OCI-LY7 (cell line): Measurements from ENCODE around the gene CACNA1I. TPM values are rescaled to one million over a fixed set of nuclear protein-coding genes. Genes with fewer than 3 reads are reported as not detected.

Source experiments
- BruUV-seq: library from RNA; stranded (reverse); fragments of 400-500 nt; replicated peaks from 2 replicates; lab custom pipeline; 2021; lab: Mats Ljungman, UMichigan
- CTCF ChIA-PET: fragments of 300-600 bp; sonication (Branson Sonifier 250); formaldehyde crosslinking; loops from one replicate; lab custom pipeline; 2022; ENCODE audit warnings: antibody characterized with exemption; ENCODE audit not compliant: unreplicated experiment; lab: Charles Lee
- POLR2A ChIA-PET: fragments of 300-600 bp; sonication (Branson Sonifier 250); formaldehyde crosslinking; loops from one replicate; lab custom pipeline; 2022; ENCODE audit warnings: antibody characterized with exemption; lab: Charles Lee
- DNase-seq: peaks from one replicate; pipeline ENCODE4 v3.0.0-alpha.2; 2015; ENCODE audit warnings: low spot score
- H2AFZ ChIP-seq: fragments of 200-600 bp; sonication (generic), shearing (Covaris generic); 2 replicates; pipeline ENCODE4 v1.6.1; 2014; ENCODE audit warnings: mild to moderate bottlenecking, antibody characterized with exemption, low read length, moderate library complexity
- H3K27ac ChIP-seq: fragments of 200-600 bp; sonication (generic); 2 replicates; pipeline ENCODE4 v1.5.1; 2014; ENCODE audit warnings: mixed run types, low read depth, mild to moderate bottlenecking, moderate library complexity, low read length, inconsistent platforms; ENCODE audit not compliant: poor library complexity, severe bottlenecking
- H3K36me3 ChIP-seq: fragments of 200-600 bp; sonication (generic); 2 replicates; pipeline ENCODE4 v1.6.1; 2014; ENCODE audit warnings: mild to moderate bottlenecking, antibody characterized with exemption, low read length, moderate library complexity, mixed read lengths; ENCODE audit not compliant: insufficient read depth
- H3K4me1 ChIP-seq: fragments of 200-600 bp; sonication (generic); 2 replicates; pipeline ENCODE4 v1.5.1; 2014; ENCODE audit warnings: mild to moderate bottlenecking, low read length; ENCODE audit not compliant: insufficient read depth, poor library complexity, severe bottlenecking
- H3K4me2 ChIP-seq: fragments of 200-600 bp; sonication (generic); 2 replicates; pipeline ENCODE4 v1.6.1; 2014; ENCODE audit warnings: mild to moderate bottlenecking, low read length
- H3K4me3 ChIP-seq: fragments of 200-600 bp; sonication (generic); 2 replicates; pipeline ENCODE4 v1.5.1; 2014; ENCODE audit warnings: mild to moderate bottlenecking, low read depth, low read length; ENCODE audit not compliant: poor library complexity, severe bottlenecking
- H3K79me2 ChIP-seq: fragments of 200-600 bp; sonication (generic); 2 replicates; pipeline ENCODE4 v1.6.1; 2016; ENCODE audit warnings: low read depth, mild to moderate bottlenecking, low read length, moderate library complexity, mixed read lengths; ENCODE audit not compliant: insufficient read depth
- H3K9me2 ChIP-seq: fragments of 200-600 bp; sonication (generic); 2 replicates; pipeline ENCODE4 v1.6.1; 2016; ENCODE audit warnings: mild to moderate bottlenecking, low read length, mixed read lengths; ENCODE audit not compliant: insufficient read depth
- H3K9me3 ChIP-seq: fragments of 200-600 bp; sonication (generic); 2 replicates; pipeline ENCODE4 v1.6.1; 2014; ENCODE audit warnings: mild to moderate bottlenecking, mixed run types, low read length, mixed read lengths
- H4K20me1 ChIP-seq: fragments of 200-600 bp; sonication (generic); 2 replicates; pipeline ENCODE4 v1.6.1; 2014; ENCODE audit warnings: mild to moderate bottlenecking, antibody characterized with exemption, low read length, moderate library complexity, mixed read lengths; ENCODE audit not compliant: insufficient read depth
- EZH2phosphoT487 ChIP-seq: fragments of 200-600 bp; sonication (generic); IDR thresholded peaks from 2 replicates; pipeline ENCODE4 v1.6.1; 2018; ENCODE audit warnings: low read depth, borderline replicate concordance, mild to moderate bottlenecking, mixed run types, antibody characterized with exemption, low read length, moderate library complexity, mixed read lengths
- intact Hi-C: fragments of 100-400 bp; cut with micrococcal nuclease; formaldehyde crosslinking; loops from one replicate; pipeline ENCODE4 v1.10.0; 2022; ENCODE audit not compliant: unreplicated experiment
- total RNA-seq, 2 experiments: library from RNA; depleted of rRNA in 1 of 2; stranded (reverse); fragments of >200 nt in 1 of 2; shearing (Covaris generic) in 1 of 2; gene quantifications; 2 replicates each; pipeline ENCODE4 v1.2.3, GENCODE V29; 2014 to 2022
- TF ChIP-seq, protein P1 (sequence below): fragments of 200-600 bp; sonication (generic); conservative IDR thresholded peaks from 2 replicates; pipeline ENCODE4 v1.5.1; 2014; ENCODE audit warnings: mild to moderate bottlenecking, antibody characterized with exemption, low read length, moderate library complexity, mixed read lengths

The CACNA1I gene
- total RNA-seq, 2 experiments from 2014 or later: 0.03 TPM; not detected in 1

DNA sequence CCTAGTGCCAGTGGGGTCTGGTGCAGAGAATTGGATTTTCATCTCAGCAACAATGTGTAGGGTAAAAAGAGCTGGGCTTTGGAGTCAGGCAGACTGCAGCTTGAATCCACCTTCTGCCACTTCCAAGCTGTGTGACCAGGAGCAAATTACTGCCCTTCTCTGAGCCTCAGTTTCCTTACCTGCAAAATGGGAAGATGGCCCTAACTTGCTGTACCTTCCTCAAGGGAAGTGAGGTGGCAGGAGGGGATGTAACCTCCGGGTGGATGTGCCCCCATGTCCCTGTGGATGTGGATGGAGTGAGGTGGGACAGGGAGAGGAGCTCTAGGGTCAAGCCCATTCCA, 90.9 kb downstream of the CACNA1I start:
- no TSS peak for BruUV-seq
- Histone ChIP-seq H3K9me3 (no peaks in the 10 kb centered on the region), H2AFZ (no peak overlapping the region), H3K9me2 (no peaks in the 10 kb centered on the region), H3K4me1 (no peaks in the 10 kb centered on the region), H3K79me2 (no peaks in the 10 kb centered on the region), H3K4me2 (no peak overlapping the region), H3K27ac (no peak overlapping the region), H4K20me1 (no peaks in the 10 kb centered on the region), H3K4me3 (no peak overlapping the region), H3K36me3 (no peaks in the 10 kb centered on the region)
- POLR2A ChIA-PET: no interaction called here
- CTCF ChIA-PET: no interaction called here
- DNase-seq: no peak
- TF ChIP-seq, protein P1, sequence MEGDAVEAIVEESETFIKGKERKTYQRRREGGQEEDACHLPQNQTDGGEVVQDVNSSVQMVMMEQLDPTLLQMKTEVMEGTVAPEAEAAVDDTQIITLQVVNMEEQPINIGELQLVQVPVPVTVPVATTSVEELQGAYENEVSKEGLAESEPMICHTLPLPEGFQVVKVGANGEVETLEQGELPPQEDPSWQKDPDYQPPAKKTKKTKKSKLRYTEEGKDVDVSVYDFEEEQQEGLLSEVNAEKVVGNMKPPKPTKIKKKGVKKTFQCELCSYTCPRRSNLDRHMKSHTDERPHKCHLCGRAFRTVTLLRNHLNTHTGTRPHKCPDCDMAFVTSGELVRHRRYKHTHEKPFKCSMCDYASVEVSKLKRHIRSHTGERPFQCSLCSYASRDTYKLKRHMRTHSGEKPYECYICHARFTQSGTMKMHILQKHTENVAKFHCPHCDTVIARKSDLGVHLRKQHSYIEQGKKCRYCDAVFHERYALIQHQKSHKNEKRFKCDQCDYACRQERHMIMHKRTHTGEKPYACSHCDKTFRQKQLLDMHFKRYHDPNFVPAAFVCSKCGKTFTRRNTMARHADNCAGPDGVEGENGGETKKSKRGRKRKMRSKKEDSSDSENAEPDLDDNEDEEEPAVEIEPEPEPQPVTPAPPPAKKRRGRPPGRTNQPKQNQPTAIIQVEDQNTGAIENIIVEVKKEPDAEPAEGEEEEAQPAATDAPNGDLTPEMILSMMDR: no peak
- TF ChIP-seq EZH2phosphoT487: no peak
- intact Hi-C loops: no loop called here

DNA sequence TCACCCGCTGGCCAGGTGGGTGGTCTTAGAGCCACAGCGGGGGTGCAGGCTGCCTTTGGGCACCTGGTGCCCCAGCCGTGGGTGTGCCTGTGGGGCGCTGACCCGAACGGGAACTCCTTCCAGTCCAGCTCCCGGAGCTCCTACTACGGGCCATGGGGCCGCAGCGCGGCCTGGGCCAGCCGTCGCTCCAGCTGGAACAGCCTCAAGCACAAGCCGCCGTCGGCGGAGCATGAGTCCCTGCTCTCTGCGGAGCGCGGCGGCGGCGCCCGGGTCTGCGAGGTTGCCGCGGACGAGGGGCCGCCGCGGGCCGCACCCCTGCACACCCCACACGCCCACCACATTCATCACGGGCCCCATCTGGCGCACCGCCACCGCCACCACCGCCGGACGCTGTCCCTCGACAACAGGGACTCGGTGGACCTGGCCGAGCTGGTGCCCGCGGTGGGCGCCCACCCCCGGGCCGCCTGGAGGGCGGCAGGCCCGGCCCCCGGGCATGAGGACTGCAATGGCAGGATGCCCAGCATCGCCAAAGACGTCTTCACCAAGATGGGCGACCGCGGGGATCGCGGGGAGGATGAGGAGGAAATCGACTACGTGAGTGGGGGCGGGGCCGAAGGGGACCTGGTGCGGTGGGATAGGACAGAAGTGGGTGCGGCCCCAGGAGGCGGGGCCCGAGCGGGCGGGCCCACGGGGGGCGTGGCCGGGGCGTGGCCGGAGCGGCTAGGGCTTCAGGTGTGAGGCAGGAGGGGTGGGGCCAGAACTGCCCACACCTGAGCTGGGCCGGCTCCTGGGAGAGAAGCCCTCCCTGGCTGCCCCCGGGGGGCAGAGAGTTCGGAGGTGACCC, 91.5 kb downstream of the CACNA1I start:
- TF ChIP-seq, protein P1: no peak
- TF ChIP-seq EZH2phosphoT487: no peak
- H3K4me3 ChIP-seq: no peak overlapping the region
- BruUV-seq: no TSS peak
- no peaks in the 10 kb centered on the region for H3K36me3 ChIP-seq
- ChIA-PET POLR2A (no interaction called here), CTCF (no interaction called here)
- H2AFZ ChIP-seq: no peak overlapping the region
- no peak overlapping the region for H3K4me2 ChIP-seq
- H3K79me2 ChIP-seq: no peaks in the 10 kb centered on the region
- H3K9me3 ChIP-seq: no peaks in the 10 kb centered on the region
- intact Hi-C loops: no loop called here
- H4K20me1 ChIP-seq: no peaks in the 10 kb centered on the region
- H3K4me1 ChIP-seq: no peaks in the 10 kb centered on the region
- no peaks in the 10 kb centered on the region for H3K9me2 ChIP-seq
- no peak overlapping the region for H3K27ac ChIP-seq
- DNase-seq: no peak

DNA sequence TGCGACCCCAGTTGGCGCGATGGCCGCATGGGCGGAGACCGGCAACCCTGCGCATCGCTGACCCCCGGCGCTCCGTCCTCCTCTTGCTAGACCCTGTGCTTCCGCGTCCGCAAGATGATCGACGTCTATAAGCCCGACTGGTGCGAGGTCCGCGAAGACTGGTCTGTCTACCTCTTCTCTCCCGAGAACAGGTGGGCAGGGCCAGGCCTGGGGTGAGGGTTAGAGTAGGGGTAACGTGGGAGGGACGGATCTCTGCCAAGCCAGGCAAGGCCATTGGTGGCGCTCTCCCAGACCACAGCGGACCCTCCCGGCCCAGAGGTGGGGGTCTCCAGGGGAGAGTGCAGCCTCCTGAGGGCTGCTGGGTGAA, 92.1 kb downstream of the CACNA1I start:
- CTCF ChIA-PET: no interaction called here
- BruUV-seq: no TSS peak

More for the DNA sequence above, 92.1 kb downstream of the CACNA1I start:
- H3K36me3 ChIP-seq: no peaks in the 10 kb centered on the region
- DNase-seq: no peak
- no peak overlapping the region for H3K27ac ChIP-seq
- no peak overlapping the region for H3K4me3 ChIP-seq
- no peak overlapping the region for H2AFZ ChIP-seq
- H3K4me1 ChIP-seq: no peaks in the 10 kb centered on the region
- intact Hi-C loops: no loop called here
- no peaks in the 10 kb centered on the region for H4K20me1 ChIP-seq
- POLR2A ChIA-PET: no interaction called here
- no peak overlapping the region for H3K4me2 ChIP-seq
- H3K9me3 ChIP-seq: no peaks in the 10 kb centered on the region
- no peaks in the 10 kb centered on the region for H3K9me2 ChIP-seq
- H3K79me2 ChIP-seq: no peaks in the 10 kb centered on the region
- TF ChIP-seq, protein P1: no peak
- TF ChIP-seq EZH2phosphoT487: no peak
